T1000 (cell line): ENCODE results near the gene RAD18.
A peak's percentile ranks its signal among the peaks of the same experiment; 100 is the strongest.

ENCODE experiments used
- DNase-seq: peaks from one replicate; lab custom pipeline; 2025; ENCODE audit warnings: mixed read lengths; lab: John Stamatoyannopoulos, UW

RAD18 gene

GRCh38 chr3:8985411-8985831 is 22.1 kb upstream of the RAD18 start:
- no peak for DNase-seq

- no peak for DNase-seq
These were observed 21.3 kb upstream of the RAD18 start for GRCh38 chr3:8984526-8984925.

- no peak for DNase-seq
These were observed 20.8 kb upstream of the RAD18 start for GRCh38 chr3:8984081-8984480.

GRCh38 chr3:8983591-8983990 is 20.3 kb upstream of the RAD18 start:
- no peak for DNase-seq

- DNase-seq, result no peak
These were observed 19.8 kb upstream of the RAD18 start for GRCh38 chr3:8983026-8983425.

- DNase-seq, result no peak
These were observed 19.2 kb upstream of the RAD18 start for GRCh38 chr3:8982509-8982908.

- DNase-seq, result no peak
These were observed 18.4 kb upstream of the RAD18 start for GRCh38 chr3:8981700-8982099.

GRCh38 chr3:8981296-8981695 is 18.0 kb upstream of the RAD18 start:
- no peak for DNase-seq

GRCh38 chr3:8980756-8981257 is 17.5 kb upstream of the RAD18 start:
- DNase-seq, result no peak

GRCh38 chr3:8979262-8979661 is 16.0 kb upstream of the RAD18 start:
- DNase-seq, result no peak

- no peak for DNase-seq
These were observed 15.3 kb upstream of the RAD18 start for GRCh38 chr3:8978551-8978950.

- DNase-seq, result no peak
These were observed 13.4 kb upstream of the RAD18 start for GRCh38 chr3:8976540-8977182.

- DNase-seq, result no peak
These were observed 12.1 kb upstream of the RAD18 start for GRCh38 chr3:8975081-8976020.

- DNase-seq, result no peak
These were observed 11.2 kb upstream of the RAD18 start for GRCh38 chr3:8974458-8974857.

GRCh38 chr3:8972639-8973038 is 9.4 kb upstream of the RAD18 start:
- no peak for DNase-seq

- DNase-seq, result peak; percentile 55
These were observed 7.8 kb upstream of the RAD18 start for GRCh38 chr3:8970971-8971589.

GRCh38 chr3:8969241-8969640 is 6.0 kb upstream of the RAD18 start:
- DNase-seq, result no peak

- DNase-seq, result no peak
These were observed 5.2 kb upstream of the RAD18 start for GRCh38 chr3:8968375-8968882.

- no peak for DNase-seq
These were observed 4.3 kb upstream of the RAD18 start for GRCh38 chr3:8967553-8967952.

GRCh38 chr3:8966820-8967348 is 3.6 kb upstream of the RAD18 start:
- DNase-seq, result no peak

GRCh38 chr3:8966150-8966819 is 3.0 kb upstream of the RAD18 start:
- DNase-seq, result no peak
